ENCODE data around the gene P3H2. TPM values are rescaled to one million over a fixed set of nuclear protein-coding genes. Genes with fewer than 3 reads are reported as not detected.

The P3H2 gene
- total RNA-seq, 3 donors from 2014 or later: 16.1 to 51.1 (median 44.1) TPM

DNA sequence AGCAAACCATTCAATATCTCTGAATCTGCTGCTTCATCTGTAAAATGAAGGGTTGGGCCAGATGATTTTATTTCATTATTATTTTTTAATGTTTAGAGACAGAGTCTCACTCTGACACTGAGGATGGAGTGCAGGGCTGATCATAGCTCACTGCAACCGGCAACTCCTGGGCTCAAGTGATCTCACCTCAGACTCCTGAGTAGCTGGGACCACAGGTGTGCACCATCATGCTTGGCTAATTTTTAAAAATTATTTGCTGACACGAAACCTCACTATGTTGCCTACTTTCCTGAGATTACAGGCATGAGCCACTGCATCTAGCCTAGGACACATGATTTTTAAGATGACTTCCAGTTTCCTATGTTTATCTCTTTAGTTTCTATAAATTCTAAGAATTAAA, 105.8 kb downstream of the P3H2 start:
- no peak overlapping the region for H3K4me3 ChIP-seq
- intact Hi-C loops (cut with DNase I, micrococcal nuclease): no loop called here
- DNase-seq (no peak), ATAC-seq (no peak)
- H3K36me3 ChIP-seq (ENCODE audit: low read depth): no peaks in the 10 kb centered on the region
- H3K4me1 ChIP-seq (ENCODE audit: low read depth): peaks cover 5% of the 10 kb centered on the region
- TF ChIP-seq, protein P1, sequence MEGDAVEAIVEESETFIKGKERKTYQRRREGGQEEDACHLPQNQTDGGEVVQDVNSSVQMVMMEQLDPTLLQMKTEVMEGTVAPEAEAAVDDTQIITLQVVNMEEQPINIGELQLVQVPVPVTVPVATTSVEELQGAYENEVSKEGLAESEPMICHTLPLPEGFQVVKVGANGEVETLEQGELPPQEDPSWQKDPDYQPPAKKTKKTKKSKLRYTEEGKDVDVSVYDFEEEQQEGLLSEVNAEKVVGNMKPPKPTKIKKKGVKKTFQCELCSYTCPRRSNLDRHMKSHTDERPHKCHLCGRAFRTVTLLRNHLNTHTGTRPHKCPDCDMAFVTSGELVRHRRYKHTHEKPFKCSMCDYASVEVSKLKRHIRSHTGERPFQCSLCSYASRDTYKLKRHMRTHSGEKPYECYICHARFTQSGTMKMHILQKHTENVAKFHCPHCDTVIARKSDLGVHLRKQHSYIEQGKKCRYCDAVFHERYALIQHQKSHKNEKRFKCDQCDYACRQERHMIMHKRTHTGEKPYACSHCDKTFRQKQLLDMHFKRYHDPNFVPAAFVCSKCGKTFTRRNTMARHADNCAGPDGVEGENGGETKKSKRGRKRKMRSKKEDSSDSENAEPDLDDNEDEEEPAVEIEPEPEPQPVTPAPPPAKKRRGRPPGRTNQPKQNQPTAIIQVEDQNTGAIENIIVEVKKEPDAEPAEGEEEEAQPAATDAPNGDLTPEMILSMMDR (IDR thresholded peaks at IDR 0.05): no peak
- H3K9me3 ChIP-seq: no peaks in the 10 kb centered on the region

DNA sequence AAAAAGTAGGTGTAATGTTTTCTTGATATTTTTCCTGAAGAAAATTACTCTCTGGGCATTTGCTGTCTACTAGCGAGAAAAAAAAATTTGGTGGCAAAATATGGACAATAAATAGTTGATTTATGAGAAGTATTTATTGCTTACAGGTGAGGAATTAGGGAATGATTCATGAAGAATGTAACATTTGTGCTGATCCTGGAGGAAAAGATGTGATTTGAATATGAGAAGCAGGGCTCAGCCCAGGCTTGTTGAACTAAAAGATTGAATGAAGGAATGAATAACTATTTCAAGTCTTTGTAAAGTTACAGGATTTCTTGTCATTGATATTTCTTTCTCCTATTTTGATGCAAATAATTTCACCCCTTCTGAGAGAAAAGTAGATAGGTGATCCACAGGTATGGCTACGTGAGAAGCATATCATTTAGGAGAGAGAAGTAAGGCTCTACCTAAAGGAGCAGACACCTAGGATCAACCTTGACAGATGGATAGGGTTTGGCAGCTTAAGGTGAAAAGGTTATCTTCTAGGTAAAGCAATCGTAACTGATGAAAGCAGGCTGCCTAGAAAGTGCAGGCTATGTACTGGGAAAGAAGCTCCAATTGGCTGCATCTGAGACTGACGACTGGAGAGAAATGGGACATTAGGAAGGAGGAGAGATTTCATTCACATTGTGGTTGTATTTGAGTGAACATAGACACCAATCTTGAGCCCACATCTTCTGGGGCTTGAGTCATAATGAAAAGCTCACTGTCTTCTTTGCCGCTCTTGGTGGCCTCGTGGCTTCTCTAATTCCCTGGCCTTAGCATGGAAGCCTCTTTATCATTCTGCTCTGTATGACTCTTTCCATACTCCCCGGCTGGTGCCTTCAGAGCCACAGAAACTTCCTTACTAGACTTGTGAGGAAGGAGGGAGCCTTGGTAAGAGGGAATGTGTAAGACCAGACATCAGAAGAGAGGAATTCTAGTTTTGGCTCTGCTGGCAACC, 106.5 kb downstream of the P3H2 start:
- Histone ChIP-seq H3K9me3 (no peaks in the 10 kb centered on the region), H3K4me3 (no peak overlapping the region), H3K4me1 (ENCODE audit: low read depth) (peaks cover 5% of the 10 kb centered on the region), H3K36me3 (ENCODE audit: low read depth) (no peaks in the 10 kb centered on the region)
- intact Hi-C loops (cut with DNase I, micrococcal nuclease): no loop called here
- DNase-seq: no peak
- TF ChIP-seq, protein P1 (IDR thresholded peaks at IDR 0.05): no peak
- ATAC-seq: peak; percentile 18

DNA sequence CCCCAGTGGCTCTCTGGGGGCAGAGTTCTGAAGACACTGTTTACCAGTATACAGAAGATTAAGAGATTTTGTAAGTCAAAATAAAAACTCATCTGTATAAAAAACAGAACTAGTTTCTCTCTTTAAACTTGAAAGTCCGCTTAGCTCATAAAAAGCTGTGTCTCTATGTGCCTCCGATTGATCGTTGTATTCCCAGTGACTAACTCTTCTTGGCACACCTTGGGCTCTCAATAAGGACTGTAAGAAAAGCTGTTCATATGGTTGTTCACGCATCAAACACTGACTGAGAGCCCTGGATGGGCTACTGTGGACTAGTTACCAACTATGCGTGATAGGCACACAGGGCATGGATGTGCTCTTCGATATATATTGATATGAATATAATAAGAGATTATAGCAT, 107.9 kb downstream of the P3H2 start:
- Histone ChIP-seq H3K36me3 (ENCODE audit: low read depth) (no peaks in the 10 kb centered on the region), H3K4me3 (no peak overlapping the region), H3K9me3 (no peaks in the 10 kb centered on the region), H3K4me1 (ENCODE audit: low read depth) (peaks cover 5% of the 10 kb centered on the region)
- DNase-seq (no peak), ATAC-seq (peak; percentile 73)
- intact Hi-C loops (cut with DNase I, micrococcal nuclease): no loop called here
- TF ChIP-seq, protein P1 (IDR thresholded peaks at IDR 0.05): no peak

DNA sequence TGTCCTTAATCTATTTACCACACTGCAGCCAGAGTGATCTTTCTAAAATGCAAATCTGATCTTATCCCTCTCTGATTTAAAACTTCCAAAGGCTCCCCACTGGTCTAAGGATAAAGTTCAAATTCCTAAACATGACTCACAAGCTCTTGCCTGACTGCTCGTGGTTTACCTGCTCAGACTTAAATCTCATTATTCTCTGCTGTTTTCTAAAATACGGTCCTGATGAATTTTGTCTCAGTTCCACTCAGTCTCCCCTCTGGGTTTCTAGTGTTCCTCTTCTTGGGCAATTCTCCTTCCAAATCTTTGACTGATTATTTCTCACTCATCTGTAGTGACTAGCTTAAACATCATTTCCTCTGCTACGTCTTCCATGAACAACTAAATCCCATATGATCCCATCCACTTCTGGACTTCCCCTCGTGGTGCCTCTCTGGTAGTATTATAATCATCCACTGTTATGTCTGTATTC, 108.3 kb downstream of the P3H2 start:
- peak; percentile 84 for ATAC-seq
- no peaks in the 10 kb centered on the region for H3K36me3 ChIP-seq (ENCODE audit: low read depth)
- no peaks in the 10 kb centered on the region for H3K9me3 ChIP-seq
- TF ChIP-seq, protein P1 (IDR thresholded peaks at IDR 0.05): no peak
- peaks cover 5% of the 10 kb centered on the region for H3K4me1 ChIP-seq (ENCODE audit: low read depth)
- intact Hi-C loops (cut with DNase I, micrococcal nuclease): no loop called here
- no peak for DNase-seq
- no peak overlapping the region for H3K4me3 ChIP-seq

DNA sequence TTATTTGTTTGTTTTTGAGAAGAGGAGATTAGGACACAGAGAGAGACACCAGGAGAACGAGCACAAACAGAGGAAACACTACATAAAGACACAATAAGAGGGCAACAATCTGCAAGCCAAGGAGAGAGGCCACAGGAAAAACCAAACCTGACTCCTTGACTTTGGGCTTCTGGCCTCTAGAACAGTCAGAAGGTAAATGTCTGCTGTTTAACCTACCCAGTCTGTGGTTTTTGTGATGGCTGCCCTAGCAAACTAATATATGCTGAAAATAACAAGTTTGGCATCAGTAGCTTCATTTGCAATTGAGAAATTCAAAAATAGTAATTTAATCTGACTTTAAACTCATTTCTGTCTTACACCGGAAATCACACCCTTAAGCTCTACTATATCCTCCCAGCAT, 110.2 kb downstream of the P3H2 start:
- DNase-seq (no peak), ATAC-seq (no peak)
- H3K4me3 ChIP-seq: no peak overlapping the region
- H3K9me3 ChIP-seq: no peaks in the 10 kb centered on the region
- TF ChIP-seq, protein P1 (IDR thresholded peaks at IDR 0.05): no peak
- H3K36me3 ChIP-seq (ENCODE audit: low read depth): no peaks in the 10 kb centered on the region
- intact Hi-C loops (cut with DNase I, micrococcal nuclease): no loop called here
- H3K4me1 ChIP-seq (ENCODE audit: low read depth): peaks cover 11% of the 10 kb centered on the region
